IMR-90 (cell line): ENCODE data around the gene ARHGEF17.

ENCODE experiments used
- BHLHE40 ChIP-seq: fragments of 150-350 bp; IDR thresholded peaks from 2 replicates; pipeline ENCODE4 v1.6.1; 2016; ENCODE audit warnings: mild to moderate bottlenecking, low read depth, low read length
- CHD1 ChIP-seq: IDR thresholded peaks from 2 replicates; pipeline ENCODE4 v1.6.1; 2012; ENCODE audit warnings: low read depth, low read length, improper control_type of control experiment
- MAFK ChIP-seq: IDR thresholded peaks from 2 replicates; pipeline ENCODE4 v1.6.1; 2012; ENCODE audit warnings: low read depth, low read length, improper control_type of control experiment
- MAZ ChIP-seq: IDR thresholded peaks from 2 replicates; pipeline ENCODE4 v1.6.1; 2012; ENCODE audit warnings: low read depth, mild to moderate bottlenecking, low read length, improper control_type of control experiment, moderate library complexity, borderline replicate concordance
- MXI1 ChIP-seq: IDR thresholded peaks from 2 replicates; pipeline ENCODE4 v1.6.1; 2012; ENCODE audit warnings: low read depth, mild to moderate bottlenecking, low read length, moderate library complexity, borderline replicate concordance
- POLR2A ChIP-seq: IDR thresholded peaks from 2 replicates; pipeline ENCODE4 v1.6.1; 2012; ENCODE audit warnings: mild to moderate bottlenecking, low read depth, low read length
- RAD21 ChIP-seq: IDR thresholded peaks from 2 replicates; pipeline ENCODE4 v1.6.1; 2012; ENCODE audit warnings: low read length, improper control_type of control experiment
- RFX5 ChIP-seq: IDR thresholded peaks from 2 replicates; pipeline ENCODE4 v1.8.0; 2012; ENCODE audit warnings: low read depth, mild to moderate bottlenecking, low read length, moderate library complexity
- SMC3 ChIP-seq: fragments of 150-350 bp; IDR thresholded peaks from 2 replicates; pipeline ENCODE4 v1.6.1; 2016; ENCODE audit warnings: low read depth, mild to moderate bottlenecking, antibody characterized with exemption, low read length, moderate library complexity
- TF ChIP-seq, protein P1 (sequence below): conservative IDR thresholded peaks from 2 replicates; pipeline ENCODE4 v1.5.1; 2012; ENCODE audit warnings: mild to moderate bottlenecking, low read depth, low read length, improper control_type of control experiment
- TF ChIP-seq, protein P2 (sequence below): fragments of 150-350 bp; IDR thresholded peaks from 2 replicates; pipeline ENCODE4 v1.6.1; 2017; ENCODE audit warnings: mild to moderate bottlenecking, antibody characterized with exemption, low read length, low read depth

DNA sequence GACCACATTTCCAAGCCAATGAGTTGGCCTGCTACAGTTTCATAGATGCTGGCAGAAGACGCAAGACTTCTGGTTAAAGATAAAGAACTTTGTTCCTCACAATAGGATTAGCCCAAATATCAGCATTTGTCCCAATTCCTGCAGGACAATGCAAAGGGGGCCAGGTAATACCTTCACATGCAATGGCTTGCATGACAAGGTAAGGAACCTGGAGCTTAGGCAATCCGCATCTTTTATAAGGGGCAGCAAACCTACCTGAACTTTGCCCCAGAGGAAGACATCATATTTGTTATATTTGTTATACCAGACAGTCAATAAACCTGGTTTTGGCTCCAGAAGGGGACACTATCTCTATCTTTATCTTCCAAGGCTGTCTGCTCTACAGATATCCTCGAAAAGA, 30.6 kb upstream of the ARHGEF17 start:
- no peak for TF ChIP-seq POLR2A
- TF ChIP-seq RFX5: no peak
- no peak for TF ChIP-seq RAD21
- TF ChIP-seq, protein P1, sequence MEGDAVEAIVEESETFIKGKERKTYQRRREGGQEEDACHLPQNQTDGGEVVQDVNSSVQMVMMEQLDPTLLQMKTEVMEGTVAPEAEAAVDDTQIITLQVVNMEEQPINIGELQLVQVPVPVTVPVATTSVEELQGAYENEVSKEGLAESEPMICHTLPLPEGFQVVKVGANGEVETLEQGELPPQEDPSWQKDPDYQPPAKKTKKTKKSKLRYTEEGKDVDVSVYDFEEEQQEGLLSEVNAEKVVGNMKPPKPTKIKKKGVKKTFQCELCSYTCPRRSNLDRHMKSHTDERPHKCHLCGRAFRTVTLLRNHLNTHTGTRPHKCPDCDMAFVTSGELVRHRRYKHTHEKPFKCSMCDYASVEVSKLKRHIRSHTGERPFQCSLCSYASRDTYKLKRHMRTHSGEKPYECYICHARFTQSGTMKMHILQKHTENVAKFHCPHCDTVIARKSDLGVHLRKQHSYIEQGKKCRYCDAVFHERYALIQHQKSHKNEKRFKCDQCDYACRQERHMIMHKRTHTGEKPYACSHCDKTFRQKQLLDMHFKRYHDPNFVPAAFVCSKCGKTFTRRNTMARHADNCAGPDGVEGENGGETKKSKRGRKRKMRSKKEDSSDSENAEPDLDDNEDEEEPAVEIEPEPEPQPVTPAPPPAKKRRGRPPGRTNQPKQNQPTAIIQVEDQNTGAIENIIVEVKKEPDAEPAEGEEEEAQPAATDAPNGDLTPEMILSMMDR: no peak
- no peak for TF ChIP-seq MAZ
- TF ChIP-seq, protein P2, sequence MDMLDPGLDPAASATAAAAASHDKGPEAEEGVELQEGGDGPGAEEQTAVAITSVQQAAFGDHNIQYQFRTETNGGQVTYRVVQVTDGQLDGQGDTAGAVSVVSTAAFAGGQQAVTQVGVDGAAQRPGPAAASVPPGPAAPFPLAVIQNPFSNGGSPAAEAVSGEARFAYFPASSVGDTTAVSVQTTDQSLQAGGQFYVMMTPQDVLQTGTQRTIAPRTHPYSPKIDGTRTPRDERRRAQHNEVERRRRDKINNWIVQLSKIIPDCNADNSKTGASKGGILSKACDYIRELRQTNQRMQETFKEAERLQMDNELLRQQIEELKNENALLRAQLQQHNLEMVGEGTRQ: no peak
- TF ChIP-seq MXI1: no peak
- no peak for TF ChIP-seq MAFK
- TF ChIP-seq SMC3: no peak
- TF ChIP-seq BHLHE40: no peak
- no peak for TF ChIP-seq CHD1
